Measurements from ENCODE around the gene COG5.

Gene COG5

DNA sequence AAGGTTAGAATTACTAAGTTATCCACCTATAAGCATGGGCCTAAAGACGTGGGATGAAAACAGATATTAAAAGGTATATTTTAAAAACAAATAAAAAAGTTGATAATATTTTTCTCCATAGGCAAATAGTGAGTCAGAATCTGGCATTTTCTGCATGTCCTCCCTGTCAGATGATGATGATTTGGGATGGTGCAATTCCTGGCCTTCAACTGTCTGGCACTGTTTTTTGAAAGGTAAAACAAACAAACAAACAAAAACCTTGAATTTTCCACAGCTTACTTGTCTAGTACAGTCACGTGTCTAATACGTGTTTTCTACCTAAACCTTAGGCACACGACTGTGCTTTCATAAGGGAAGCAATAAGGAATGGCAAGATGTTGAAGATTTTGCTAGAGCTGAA, 377.5 kb downstream of the COG5 start:
- DNase-seq (ENCODE audit: low spot score) = no peak

- DNase-seq (ENCODE audit: low spot score) = no peak
These were observed 378.0 kb downstream of the COG5 start for GRCh38 chr7:107185716-107186115.

DNA sequence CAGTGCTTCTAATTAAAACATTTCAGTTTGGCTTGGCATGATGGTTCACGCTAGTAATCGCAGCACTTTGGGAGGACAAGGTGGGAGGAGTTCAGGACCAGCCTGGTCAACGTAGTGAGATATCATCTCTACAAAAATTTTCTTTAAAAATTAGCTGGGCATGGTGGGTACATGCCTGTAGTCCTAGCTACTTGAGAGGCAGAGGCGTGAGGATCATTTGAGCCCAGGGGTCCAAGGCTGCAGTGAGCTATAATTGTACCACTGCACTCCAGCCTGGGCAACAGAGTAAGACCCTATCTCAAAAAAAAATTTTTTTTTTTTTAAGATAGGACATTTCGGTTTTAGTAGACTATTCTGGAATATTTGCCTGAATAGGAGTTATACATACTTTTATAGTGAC, 382.5 kb downstream of the COG5 start:
- DNase-seq (ENCODE audit: low spot score) = no peak

DNA sequence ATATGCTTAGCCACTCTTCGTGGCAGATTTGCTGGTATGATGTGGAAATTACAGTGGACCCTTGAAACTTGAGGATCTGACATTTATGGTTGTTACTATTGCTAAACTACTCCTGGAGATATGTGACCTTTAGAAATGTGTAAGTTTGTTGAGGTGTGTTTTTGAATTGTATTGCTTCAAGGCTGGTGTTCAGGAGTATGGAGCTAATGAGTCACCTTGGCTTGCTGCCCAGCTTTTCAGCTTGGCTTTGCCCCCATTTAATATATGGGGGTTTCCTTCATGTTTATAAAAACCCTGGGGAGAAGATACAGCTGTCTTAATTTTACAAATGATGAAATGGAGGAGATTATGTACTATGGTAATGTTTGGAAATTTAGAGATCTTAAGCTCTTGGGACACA, 383.3 kb downstream of the COG5 start:
- no peak for DNase-seq (ENCODE audit: low spot score)

GRCh38 chr7:107179326-107180164, 384.2 kb downstream of the COG5 start:
- DNase-seq (ENCODE audit: low spot score) = no peak

DNA sequence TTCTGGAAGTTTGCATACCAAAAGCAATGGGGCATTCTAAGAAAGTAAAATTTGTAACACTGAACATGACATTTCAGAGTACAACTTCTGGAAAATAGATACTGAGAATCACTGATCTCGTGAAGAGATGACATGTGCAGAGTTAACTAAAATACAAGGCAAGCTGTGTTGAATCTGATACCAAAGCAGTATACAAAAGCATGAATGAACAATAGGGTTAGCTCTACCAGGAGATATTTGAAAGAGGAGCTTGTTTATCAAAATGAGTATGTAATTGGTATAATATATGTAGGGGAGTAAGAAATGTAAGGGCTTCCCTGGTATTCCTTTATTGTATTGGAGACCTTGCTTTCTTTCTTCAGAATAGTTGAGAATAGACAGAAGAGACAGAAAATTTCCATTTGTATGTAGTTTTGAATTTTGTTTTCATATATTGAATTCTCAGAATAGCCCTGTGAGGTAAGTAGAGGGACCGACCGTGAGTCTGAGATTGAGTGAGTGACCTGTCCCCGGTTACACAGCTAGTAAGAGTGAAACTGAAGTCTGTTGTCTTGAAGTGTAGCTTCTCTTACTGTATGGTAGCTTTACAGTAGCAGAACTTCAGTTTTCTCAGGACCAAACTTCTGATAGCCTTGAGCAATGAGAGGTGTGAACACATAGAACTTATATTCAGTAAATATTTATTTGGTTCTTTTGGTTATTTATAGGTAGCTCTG, 389.9 kb downstream of the COG5 start:
- DNase-seq (ENCODE audit: low spot score) = no peak

DNA sequence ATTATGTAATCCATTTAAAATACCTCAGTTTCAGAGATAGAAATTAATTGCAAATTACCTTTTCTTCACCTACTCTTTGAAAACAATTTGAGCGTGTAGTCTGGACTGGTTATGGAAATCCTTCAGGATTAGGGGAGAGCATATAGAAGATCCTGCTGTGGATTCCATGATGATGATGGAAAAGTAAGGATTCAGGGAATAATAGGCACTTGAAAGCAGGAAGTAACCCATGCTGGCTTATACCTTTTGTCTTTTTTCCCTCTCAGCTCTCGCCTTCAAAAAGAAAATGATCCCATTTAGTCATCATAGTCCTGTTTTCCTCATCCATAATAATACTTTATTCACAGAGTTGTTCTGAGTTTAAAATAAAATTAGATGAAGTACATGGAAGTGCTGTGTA, 390.5 kb downstream of the COG5 start:
- no peak for DNase-seq (ENCODE audit: low spot score)

- DNase-seq (ENCODE audit: low spot score) = no peak
These were observed 391.3 kb downstream of the COG5 start for GRCh38 chr7:107172276-107173032.

DNA sequence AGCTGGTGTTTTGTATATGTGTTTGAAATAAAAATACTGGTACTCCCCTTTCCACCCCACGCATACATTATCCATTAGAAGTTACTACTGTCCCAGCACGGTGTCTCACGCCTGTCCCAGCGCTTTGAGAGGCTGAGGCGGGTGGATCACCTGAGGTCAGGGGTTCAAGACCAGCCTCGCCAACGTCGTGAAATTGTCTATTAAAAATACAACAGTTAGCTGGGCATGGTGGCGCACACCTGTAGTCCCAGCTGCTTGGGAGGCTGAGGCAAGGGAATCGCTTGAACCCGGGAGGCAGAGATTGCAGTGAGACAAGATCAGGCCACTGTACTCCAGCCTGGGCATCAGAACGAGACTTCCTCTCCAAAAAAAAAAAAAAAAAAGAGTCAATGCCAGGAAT, 392.2 kb downstream of the COG5 start:
- DNase-seq (ENCODE audit: low spot score) = no peak

GRCh38 chr7:107170051-107170915, 393.4 kb downstream of the COG5 start:
- no peak for DNase-seq (ENCODE audit: low spot score)

DNA sequence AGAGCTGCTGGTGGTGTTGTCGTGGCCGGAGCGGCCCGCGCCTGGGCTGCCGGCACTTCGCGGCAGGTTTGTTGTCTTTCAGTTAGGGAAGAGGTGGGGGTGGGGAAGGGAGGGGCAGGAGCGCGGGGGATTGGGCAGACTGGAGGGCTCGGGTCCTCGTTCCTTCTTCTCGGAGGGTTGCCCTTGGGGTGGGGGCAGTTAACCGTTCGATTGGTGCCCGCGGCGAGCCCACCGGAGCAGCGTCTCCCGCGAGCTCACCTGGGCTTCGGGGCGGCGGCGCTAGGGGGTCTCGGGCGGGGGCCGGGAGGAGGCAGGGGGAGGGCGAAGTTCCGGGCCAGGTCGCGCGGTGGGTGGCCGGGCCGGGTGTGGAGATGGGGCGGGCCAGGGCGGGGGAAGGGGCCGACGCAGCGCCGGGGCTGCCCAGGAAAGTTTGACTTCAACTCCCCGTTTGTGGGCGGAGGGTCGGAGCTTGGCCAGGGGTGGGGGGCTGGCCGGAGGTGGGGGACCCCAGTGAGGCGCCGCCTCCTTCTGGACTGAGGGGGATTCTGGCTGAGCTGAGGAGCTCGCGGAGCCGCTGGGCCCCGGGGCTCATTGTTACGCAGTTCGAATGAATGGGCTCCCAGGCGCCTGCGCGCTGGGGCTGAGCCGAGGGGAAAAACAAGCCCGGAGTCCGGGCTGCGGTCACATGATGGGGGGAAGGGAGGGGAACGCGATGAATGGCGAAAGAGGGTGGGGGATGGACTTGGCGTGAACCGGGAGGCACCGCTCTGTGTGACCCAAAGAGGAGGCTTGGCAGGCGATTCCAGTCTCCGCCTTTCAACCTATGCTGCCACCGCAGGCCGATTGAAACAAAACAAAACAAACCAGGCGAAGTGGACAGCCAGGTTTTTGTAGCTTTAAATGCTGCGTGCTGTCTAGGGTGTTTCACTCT, 394.3 kb downstream of the COG5 start:
- peak; percentile 97 for DNase-seq (ENCODE audit: low spot score)

DNA sequence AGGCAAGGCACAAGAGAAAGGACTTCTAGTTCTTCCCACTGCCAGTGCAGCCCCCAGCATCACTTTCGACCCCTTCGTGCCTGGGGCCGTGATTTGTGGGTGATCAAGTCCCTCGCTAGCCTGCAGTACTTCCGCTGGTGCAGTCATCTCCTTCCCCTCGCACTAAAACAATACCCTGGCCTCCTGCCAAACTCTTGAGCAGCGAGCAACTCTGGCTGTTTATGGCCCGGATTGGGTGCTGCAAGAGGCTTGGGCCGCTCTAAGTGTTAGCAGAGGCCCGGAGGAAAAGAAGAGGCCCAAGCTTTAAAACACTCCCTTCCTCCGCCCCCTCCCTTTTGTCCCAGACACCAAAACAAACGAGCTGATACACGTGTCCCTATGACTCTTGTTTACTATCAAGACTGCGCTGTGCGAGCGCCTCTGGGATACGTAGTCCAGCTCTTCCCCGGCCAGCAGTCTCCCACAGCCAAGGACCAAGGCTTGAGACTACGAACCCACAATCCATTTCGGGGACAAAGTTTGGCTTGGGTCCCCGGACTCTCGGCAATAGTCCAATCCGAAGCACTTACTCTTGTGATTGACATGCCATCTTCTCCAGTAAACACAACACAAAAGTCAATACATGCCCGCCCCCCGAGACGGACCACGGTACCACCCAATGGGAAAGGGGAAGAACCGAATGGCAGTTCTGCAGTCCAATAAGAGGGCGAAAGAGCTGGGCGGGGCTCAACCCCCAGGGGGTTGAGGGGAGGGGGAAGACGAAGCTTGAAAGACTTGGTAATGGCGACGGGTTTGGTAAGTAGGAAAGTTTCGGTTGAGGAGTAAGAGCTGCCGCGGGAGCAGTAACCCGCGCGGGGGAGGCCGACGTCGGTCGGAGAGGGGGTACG, 395.2 kb downstream of the COG5 start, which contains the start of gene HBP1:
Gene HBP1, plus strand, starts transcription at position 771 of the 887 bp plus-strand sequence. CDS start 10,891 bp downstream, outside the sequence.
- DNase-seq (ENCODE audit: low spot score) = peak; percentile 98

- DNase-seq (ENCODE audit: low spot score) = peak; percentile 60
These were observed 396.1 kb downstream of the COG5 start for GRCh38 chr7:107167483-107168232.

GRCh38 chr7:107166736-107167426, 396.8 kb downstream of the COG5 start:
- DNase-seq (ENCODE audit: low spot score) = no peak

DNA sequence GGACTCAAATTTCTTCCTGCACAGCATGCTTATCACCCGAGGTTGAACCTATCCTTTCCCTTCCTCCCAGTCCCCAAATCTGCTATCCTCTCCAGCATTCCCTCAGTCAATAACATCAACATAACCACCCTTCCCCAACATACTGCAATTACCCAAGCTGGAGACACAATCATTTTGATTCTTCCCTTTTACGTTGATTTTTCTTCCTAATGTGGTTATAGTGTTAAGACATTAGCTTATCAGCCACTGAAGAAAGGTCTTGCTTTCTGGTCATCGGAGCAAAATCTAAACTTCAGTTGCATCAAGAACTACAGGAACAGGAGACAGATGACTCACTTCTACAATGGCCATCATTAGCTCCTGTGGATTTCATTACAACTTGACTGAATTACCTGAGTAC, 398.4 kb downstream of the COG5 start:
- DNase-seq (ENCODE audit: low spot score) = no peak

DNA sequence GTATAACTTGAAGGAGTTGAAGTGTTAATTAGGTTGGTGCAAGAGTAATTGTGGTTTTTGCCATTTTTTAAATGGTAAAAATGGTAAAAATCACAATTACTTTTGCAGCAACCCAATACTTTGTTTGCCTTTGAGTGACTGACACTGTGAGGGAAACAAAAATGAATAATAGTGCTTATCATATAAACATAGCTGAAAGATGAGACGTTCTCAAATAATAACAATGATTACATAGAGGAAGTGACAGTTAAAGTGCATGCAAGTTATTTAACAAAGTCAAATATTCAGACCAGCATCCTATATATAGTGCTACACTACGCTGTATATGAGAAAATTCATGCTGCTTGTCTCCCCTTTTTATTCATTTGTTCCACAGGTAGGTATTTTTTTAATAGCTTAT, 399.6 kb downstream of the COG5 start:
- DNase-seq (ENCODE audit: low spot score) = no peak

- no peak for DNase-seq (ENCODE audit: low spot score)
These were observed 401.2 kb downstream of the COG5 start for GRCh38 chr7:107162475-107162874.

DNA sequence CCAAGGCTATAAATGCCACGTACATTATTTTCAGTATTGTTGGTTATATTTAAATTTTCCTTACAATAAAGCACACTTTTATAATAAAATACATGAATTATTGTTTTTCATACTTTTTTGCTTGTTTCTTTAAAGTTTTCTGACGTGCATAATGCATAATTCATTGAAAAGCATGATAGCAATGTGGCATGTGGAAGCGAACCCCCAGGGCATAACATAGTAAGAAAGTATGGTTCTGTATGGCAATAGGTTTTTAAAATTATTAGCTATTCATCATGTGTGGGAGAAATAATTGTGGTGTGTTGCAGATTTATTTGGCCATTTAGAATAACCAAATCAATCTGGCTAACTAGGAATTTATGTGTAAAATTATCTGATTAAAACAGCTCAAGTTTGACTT, 402.3 kb downstream of the COG5 start:
- DNase-seq (ENCODE audit: low spot score) = no peak

Data from AG08395 (cell line).